ENCODE results near the gene FBXO39. TPM values are rescaled to one million over a fixed set of nuclear protein-coding genes. Genes with fewer than 3 reads are reported as not detected.
A peak's percentile ranks its signal among the peaks of the same experiment; 100 is the strongest.

FBXO39 gene
- total and polyA plus RNA-seq, 8 donors, result 0.25 to 1.3 (median 0.73) TPM; not detected in 5

GRCh38 chr17:6830383-6830986, 54.5 kb downstream of the FBXO39 start:
- Histone ChIP-seq H3K4me3 (no peak overlapping the region), H3K4me1 (peaks cover 6 to 11% (median 9%) of the 10 kb centered on the region in 4 donors), H3K27ac (no peak overlapping the region), H3K36me3 (no peaks in the 10 kb centered on the region), H3K9me3 (no peaks in the 10 kb centered on the region), H3K27me3 (peaks cover 8 to 64% (median 24%) of the 10 kb centered on the region in 3 donors)
- no peak for TF ChIP-seq POLR2A (IDR thresholded peaks at IDR 0.05)
- TF ChIP-seq POLR2AphosphoS5 (IDR thresholded peaks at IDR 0.05), result no peak
- TF ChIP-seq EP300 (IDR thresholded peaks at IDR 0.05), result no peak
- no peak for TF ChIP-seq CTCF (IDR thresholded peaks at IDR 0.05)
- intact Hi-C loops (cut with DNase I; ENCODE audit: low total_unique reads), result no loop called here
- no peak for DNase-seq
- WGBS, 5 donors, result 66 to 71% (median 67%) methylated on average over 7 of the region's 7 CpGs

- DNase-seq, result peak; percentile 70 to 95
- H3K27ac ChIP-seq, result no peak within 1 kb of the TSS
- TF ChIP-seq POLR2AphosphoS5 (IDR thresholded peaks at IDR 0.05) (no peak), EP300 (IDR thresholded peaks at IDR 0.05) (no peak), CTCF (IDR thresholded peaks at IDR 0.05) (no peak), POLR2A (IDR thresholded peaks at IDR 0.05) (no peak)
- peaks cover 8 to 77% (median 24%) of the 10 kb centered on the region in 3 donors for H3K27me3 ChIP-seq
- peaks cover 6 to 11% (median 9%) of the 10 kb centered on the region in 4 donors for H3K4me1 ChIP-seq
- no peaks in the 10 kb centered on the region for H3K36me3 ChIP-seq
- no peaks in the 10 kb centered on the region for H3K9me3 ChIP-seq
- WGBS, 5 donors, result 2 to 7% (median 4%) methylated on average over 15 to 35 of the region's 35 CpGs
- peak within 1 kb of the TSS; percentile 20 to 41 (median 28) for H3K4me3 ChIP-seq
- intact Hi-C loops (cut with DNase I; ENCODE audit: low total_unique reads), result no loop called here
Observed at GRCh38 chr17:6831661-6832263, 55.7 kb downstream of the FBXO39 start, which contains the start of gene TEKT1. TSS of gene TEKT1 (minus strand) at chr17:6831729. CDS start at chr17:6830376, 1,353 bp downstream.

Small RNA genes lying within 50 kb of the gene (small RNA-seq; reads per million reads assigned to genes)
- gene AC004706.2, result 0 reads per million in 4 donors

Other genes with a start within 250 kb of the FBXO39 start
- 10 to 100 TPM in 3 of 5 donors, 1 to 10 TPM in 2; 4.3 to 19.3 (median 13.4) TPM for gene PITPNM3, start 219.7 kb upstream of the FBXO39 start, total RNA-seq
- 1 to 10 TPM; 1.1 to 4.9 (median 2.4) TPM for gene PITPNM3, start 219.7 kb upstream of the FBXO39 start, polyA plus RNA-seq
- gene KIAA0753, start 135.5 kb upstream of the FBXO39 start, total RNA-seq, result 100 to 1,000 TPM in 1 of 5 donors, 10 to 100 TPM in 4; 15.4 to 138 (median 35.4) TPM
- 1 to 10 TPM; 3.8 to 7.1 (median 4.9) TPM for gene KIAA0753, start 135.5 kb upstream of the FBXO39 start, polyA plus RNA-seq
- 100 to 1,000 TPM in 2 of 5 donors, 10 to 100 TPM in 2, not detected in 1; 28.7 to 169 (median 124) TPM for gene TXNDC17, start 135.2 kb upstream of the FBXO39 start, total RNA-seq
- gene TXNDC17, start 135.2 kb upstream of the FBXO39 start, polyA plus RNA-seq, result 100 to 1,000 TPM; 250 to 375 (median 326) TPM
- gene MED31, start 124.6 kb upstream of the FBXO39 start, total RNA-seq, result 10 to 100 TPM in 2 of 5 donors, 1 to 10 TPM in 2, not detected in 1; 1.4 to 14.0 (median 8.1) TPM
- 10 to 100 TPM; 12.5 to 28.4 (median 16.4) TPM for gene MED31, start 124.6 kb upstream of the FBXO39 start, polyA plus RNA-seq
- gene C17orf100, start 124.5 kb upstream of the FBXO39 start, total RNA-seq, result 10 to 100 TPM in 1 of 5 donors, 1 to 10 TPM in 1, under 1 TPM in 1, not detected in 2; 0.55 to 14.2 (median 1.9) TPM
- gene C17orf100, start 124.5 kb upstream of the FBXO39 start, polyA plus RNA-seq, result 1 to 10 TPM; 1.7 to 3.3 (median 1.7) TPM
- gene SLC13A5, start 62.8 kb upstream of the FBXO39 start, total RNA-seq, result not detected
- 1 to 10 TPM in 1 of 3 donors, not detected in 2; 3.1 TPM for gene SLC13A5, start 62.8 kb upstream of the FBXO39 start, polyA plus RNA-seq
- 100 to 1,000 TPM in 1 of 5 donors, 10 to 100 TPM in 3, 1 to 10 TPM in 1; 7.2 to 116 (median 32.5) TPM for gene XAF1, start 20.2 kb upstream of the FBXO39 start, total RNA-seq
- 10 to 100 TPM in 2 of 3 donors, 1 to 10 TPM in 1; 7.9 to 33.7 (median 11.5) TPM for gene XAF1, start 20.2 kb upstream of the FBXO39 start, polyA plus RNA-seq
- gene TEKT1, start 55.5 kb downstream of the FBXO39 start, total RNA-seq, result 1 to 10 TPM in 1 of 5 donors, under 1 TPM in 1, not detected in 3; 0.55 to 2.2 TPM
- gene TEKT1, start 55.5 kb downstream of the FBXO39 start, polyA plus RNA-seq, result not detected
- gene ALOX12, start 219.8 kb downstream of the FBXO39 start, total RNA-seq, result under 1 TPM in 1 of 5 donors, not detected in 4; 0.92 TPM
- 1 to 10 TPM in 1 of 3 donors, not detected in 2; 3.4 TPM for gene ALOX12, start 219.8 kb downstream of the FBXO39 start, polyA plus RNA-seq
- 100 to 1,000 TPM in 2 of 5 donors, 10 to 100 TPM in 3; 12.3 to 173 (median 78.8) TPM for gene RNASEK, start 236.4 kb downstream of the FBXO39 start, total RNA-seq
- 100 to 1,000 TPM; 243 to 390 (median 247) TPM for gene RNASEK, start 236.4 kb downstream of the FBXO39 start, polyA plus RNA-seq
- gene BCL6B, start 246.8 kb downstream of the FBXO39 start, total RNA-seq, result 1 to 10 TPM in 3 of 5 donors, not detected in 2; 1.3 to 5.5 (median 2.9) TPM
- gene BCL6B, start 246.8 kb downstream of the FBXO39 start, polyA plus RNA-seq, result 1 to 10 TPM; 2.2 to 5.0 (median 4.3) TPM

All from stomach (tissue), 9 donors.